ENCODE data around the gene NSRP1.

The NSRP1 gene

DNA sequence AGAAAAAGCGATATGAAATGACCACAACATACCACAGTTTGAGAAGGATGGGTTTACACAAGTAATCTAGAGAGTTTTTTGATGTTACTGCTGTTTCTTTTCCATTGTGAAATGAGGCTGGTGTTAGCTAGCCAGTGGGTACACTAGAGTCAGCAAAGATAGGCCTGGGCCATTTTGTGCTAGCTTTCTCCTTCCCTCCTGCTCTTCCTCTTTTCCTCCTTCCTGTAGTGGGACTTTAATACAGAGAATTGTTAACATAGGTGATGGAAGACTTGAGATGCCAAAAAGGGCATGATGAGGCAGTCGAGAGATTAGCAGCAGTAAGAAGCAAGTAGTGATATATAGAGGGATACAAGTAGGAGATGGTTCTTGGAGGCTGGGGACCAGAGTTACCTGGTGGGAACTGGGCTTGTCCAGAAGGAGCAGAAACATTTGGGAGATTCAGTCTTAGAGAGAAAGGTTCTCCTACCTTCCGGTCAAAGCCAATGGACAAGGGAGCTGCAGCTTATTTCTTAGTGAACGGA lies 7.7 kb downstream of the NSRP1 start:
- no peak for DNase-seq

DNA sequence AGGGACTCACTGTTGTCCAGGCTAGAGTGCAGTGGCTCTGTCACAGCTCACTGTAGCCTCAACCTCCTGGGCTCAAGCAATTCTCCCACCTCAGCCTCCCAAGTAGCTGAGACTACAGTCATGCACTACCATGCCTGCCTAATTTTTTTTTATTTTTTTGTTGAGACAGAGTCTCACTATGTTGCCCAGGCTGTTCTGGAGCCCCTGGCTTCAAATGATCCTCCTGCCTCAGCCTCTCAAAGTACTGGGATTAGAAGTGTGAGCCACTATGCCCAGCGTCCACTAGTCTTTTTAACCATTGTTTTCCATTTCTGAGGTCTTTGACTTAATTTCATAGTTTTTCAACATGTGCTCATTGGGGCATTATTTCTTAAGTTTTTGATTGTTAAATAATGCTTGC lies 13.5 kb downstream of the NSRP1 start:
- DNase-seq = no peak

DNA sequence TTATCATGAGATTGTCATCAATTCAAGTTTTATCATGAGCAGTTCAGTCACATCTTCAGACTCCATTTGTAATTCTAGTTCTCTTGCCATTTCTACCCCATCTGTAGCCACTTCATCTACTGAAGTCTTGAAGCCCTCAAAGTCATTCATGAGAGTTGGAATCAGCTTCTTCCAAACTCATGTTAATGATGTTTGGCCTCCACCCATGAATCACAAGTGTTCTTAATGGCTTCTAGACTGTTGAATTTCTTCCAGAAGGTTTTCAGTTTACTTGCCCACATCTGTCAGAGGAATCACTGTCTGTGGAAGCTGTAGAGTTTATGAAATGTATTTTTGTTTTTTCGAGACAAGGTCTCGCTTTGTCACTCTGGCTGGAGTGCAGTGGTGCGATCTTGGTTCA lies 16.0 kb downstream of the NSRP1 start:
- DNase-seq = no peak

DNA sequence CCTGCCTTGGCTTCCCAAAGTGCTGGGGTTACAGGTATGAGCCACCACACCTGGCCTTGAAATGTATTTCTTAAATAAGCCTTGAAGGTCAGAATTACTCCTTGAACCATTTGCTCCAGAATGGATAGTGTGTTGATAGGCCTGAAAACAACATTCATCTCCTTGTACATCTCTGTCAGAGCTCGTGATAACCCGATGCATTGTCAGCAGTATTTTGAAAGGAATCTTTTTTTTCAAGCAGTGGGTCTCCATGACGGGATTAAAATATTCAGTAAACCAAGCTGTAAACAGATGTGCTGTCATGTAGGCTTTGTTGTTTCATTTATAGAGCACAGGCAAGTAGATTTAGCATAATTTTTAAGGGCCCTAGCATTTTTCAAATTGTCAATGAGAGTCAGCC lies 16.6 kb downstream of the NSRP1 start:
- no peak for DNase-seq

DNA sequence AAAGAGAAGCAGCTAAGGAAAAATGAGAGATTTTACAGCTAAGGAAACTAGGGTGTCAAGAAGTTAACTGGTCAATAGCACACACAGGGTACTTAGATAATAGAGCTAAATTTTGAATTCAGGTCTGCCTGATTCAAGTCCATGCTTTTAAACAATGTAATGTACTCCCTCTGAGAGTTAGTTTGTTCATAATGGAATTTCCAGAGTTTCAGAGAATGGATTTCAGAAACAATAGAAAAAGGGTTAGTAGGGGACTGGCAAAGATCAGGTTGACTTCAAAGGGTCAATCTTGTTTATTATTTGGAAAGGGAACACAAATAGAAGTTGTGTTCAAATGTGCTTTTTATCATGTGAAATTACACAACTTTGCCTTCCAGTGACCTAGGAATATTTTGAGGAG lies 17.9 kb downstream of the NSRP1 start:
- DNase-seq = no peak

DNA sequence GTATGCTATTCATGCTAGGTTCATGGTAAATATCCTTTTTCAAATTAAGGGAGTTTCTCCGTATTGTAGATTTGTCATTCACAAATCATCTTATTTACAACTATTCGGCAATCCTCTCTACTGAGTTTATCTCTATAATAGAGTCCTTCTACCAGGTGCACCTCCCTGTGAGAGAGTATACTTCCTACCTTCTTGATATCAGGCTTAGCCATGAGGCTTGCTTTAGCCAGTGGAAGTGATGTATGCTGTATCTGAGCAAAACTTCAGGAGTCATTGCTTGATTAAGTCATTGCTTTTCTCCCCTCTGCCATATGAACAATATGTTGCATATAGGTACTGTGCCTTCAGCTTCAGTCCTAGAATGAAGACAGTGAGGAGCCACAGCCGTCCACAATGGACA lies 20.5 kb downstream of the NSRP1 start:
- no peak for DNase-seq

DNA sequence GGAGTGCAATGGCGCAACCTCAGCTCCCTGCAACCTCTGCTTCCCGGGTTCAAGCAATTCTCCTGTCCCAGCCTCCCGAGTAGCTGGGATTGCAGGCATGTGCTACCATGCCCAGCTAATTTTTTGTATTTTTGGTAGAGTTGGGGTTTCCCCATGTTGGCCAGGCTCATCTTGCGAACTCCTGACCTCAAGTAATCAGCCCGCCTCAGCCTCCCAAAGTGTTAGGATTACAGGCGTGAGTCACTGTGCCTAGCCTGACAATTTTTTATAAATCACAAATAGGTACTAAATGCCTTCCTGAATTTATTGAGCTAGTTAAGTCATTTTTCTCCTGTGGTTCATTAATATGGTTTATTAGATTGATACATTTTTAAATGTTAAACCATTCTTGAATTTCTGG lies 31.2 kb downstream of the NSRP1 start:
- peak in 1 of 2 donors; percentile 13 for DNase-seq

DNA sequence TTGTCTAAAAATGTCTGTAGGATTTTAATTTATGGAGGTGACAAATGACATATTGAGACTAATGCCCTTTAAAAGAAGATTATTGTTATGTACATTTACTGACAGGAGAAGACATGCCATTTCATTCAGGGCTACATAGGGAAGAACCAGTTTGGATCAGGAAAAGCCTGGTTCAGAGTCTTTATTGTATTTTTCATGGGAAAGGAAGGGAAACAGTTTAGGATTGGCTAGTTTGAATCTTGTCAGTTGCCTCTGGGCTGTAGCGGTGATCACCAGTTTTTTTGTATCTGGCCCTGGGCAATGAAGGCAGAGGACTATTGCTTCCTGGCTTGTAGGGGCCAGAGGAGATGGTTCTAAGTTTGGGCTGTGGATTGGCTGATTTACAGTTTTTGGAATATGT lies 31.8 kb downstream of the NSRP1 start:
- no peak for DNase-seq

DNA sequence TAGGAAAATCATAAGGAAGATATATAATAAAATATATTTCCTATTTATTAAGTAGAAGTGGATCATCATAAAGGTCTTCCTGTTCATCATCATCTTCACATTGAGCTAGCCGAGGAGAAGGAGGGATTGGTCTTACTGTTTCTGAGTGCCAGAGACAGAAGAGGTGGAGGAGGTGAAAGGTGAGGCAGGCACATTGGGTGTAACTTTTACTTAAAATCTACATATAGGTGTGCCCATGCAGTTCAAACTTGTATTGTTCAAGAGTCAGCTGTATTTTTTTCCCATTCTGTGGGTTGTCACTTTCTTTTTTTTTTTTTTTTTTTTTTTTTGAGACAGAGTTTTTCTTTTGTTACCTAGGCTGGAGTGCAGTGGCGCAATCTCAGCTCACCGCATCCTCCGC lies 34.9 kb downstream of the NSRP1 start:
- no peak for DNase-seq

DNA sequence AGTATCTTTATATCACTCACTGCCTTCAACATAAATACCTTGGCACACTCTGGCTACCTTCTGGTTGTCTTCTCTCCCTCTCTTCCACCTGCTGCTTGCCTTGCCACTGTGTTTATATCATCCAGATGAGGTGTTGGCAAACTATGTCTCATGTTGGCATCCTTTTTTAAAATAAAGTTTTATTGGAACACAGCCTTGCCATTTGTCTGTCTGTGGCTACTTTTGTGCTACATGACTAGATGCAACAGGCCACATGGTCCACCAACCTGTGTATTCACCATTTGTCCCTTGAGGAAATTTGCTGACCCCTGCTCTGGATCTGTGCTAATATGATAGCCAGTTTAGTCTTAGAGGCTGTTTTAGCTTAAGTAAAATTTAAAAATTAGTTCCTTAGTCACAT lies 36.8 kb downstream of the NSRP1 start:
- DNase-seq = no peak

DNA sequence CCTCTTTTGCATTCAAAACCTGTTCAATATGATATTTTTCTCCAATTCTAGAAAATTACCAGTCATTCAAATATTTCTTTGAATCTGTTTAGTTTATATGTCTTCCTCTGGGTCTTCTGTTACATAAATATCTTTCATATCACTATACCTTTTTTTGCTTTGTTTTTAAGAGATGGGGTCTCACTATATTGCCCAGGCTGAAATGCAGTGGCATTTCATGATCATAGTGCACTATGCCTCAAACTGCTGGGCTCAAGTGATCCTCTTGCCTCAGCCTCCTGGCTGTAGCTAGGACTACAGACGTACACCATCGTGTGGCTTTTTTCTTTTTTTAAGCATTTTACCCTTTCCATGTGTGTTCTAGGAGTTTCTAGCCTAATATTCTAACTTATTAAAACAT lies 38.8 kb downstream of the NSRP1 start:
- no peak for DNase-seq

DNA sequence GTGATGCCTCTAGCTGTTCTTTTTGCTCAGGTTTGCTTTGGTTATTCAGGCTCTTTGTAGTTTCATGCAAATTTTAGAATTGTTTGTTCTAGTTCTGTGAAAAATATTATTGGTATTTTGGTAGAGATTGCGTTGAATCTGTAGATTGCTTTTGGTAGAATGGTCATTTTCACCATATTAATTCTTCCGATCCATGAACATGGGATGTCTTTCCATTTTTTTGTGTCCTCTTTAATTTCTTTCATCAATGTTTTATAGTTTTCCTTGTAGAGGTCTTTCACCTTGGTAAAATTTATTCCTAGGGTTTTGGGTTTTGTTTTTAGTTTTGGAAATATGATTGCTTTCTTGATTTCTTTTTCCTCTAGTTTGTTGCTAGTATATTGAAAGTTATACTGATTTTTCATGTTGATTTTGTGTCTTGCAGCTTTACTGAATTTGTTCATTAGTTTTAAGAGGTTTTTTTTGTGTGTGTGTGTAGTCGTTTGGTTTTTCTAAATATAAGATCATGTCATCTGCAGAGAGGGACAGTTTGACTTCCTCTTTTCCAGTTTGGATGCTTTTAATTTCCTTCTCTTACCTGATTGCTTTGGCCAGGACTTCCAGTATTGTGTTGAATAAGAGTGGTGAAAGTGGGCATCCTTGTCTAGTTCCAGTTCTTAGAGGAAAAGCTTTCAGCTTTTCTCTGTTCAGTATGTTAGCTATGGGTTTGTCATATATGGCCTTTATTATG lies 42.4 kb downstream of the NSRP1 start:
- DNase-seq = no peak

DNA sequence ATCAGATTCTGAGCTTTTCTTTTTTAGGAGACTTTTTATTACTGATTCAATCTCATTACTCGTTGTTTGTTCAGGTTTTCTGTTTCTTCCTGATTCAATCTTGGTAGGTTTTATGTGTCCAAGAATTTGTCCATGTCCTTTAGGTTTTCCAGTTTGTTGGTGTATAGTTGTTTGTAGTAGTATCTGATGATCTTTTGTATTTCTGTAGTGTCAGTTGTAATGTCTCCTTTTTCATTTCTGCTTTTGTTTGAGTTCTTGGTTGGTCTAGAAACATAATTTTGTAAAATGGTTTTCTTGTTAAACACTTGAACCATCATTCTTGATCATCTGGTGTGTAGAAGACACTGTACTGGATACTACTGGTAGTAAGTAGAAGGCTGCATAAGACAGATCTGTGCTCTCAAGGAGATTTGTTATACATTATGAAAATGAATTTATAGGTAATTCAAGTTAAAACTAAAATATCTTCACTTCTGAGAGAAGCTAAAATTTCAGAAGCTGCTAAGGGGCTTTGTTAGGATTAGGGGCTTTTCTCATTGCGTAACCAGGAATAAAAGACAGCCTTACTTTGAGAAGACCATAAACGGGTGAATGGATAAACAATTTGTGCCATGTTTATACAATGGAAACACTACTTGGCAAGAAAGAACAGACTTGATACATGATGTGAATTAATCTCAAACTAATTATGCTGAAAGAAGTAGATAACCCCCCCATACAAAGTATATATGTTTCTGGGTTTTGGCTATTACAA lies 44.0 kb downstream of the NSRP1 start:
- DNase-seq = no peak

DNA sequence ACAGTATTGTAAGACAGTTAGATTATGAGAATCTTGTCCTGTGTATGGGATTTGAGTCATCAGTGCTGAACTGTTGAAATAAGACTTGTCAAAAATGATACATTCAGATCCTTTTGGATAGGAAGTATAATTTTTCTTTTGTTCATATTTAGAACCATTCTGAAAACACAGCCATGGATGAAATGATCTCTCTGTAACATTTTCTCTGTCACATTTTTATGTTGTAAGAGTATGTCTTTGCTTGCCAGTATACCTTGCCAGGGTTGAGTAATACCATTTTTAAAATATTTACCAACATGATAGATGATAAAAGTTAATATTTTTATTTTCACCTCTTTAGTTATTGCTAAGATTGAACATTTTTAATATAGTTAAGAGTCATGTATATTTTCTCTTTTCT lies 45.0 kb downstream of the NSRP1 start:
- DNase-seq = no peak

DNA sequence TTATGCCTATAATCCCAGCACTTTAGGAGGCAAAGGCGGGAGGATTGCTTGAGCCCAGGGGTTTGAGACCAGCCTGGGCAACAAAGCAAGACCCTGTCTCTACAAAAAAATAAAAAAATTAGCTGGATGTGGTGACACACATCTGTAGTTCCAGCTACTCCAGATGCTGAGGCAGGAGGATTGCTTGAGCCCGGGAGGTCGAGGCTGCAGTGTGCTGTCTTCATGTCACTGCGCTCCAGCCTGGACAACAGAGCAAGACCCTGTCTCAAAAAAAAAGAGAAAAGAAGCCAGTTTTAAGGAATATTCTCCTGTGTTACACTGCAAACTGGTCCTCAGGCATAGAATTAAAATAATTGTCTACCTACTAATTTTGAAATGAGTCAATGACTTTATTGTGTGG lies 47.9 kb downstream of the NSRP1 start:
- no peak for DNase-seq

DNA sequence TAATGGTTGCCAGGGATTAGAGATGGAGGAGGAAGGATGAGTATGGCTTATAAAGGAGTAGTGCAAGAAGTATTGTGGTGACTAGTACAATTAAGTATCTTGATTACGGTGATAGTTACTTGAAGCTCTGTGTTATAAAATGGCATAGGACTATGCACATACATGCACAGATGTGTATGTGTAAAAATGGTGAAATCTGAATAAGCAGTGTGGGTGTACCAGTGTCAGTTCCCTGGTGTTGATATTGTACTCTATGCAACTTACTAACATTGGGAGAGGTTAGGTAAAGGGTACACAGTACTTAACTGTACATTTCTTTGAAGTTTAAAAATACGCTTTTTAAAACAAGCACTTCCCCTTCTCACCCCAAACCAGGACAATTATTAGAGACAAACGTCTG lies 48.5 kb downstream of the NSRP1 start:
- DNase-seq = no peak

DNA sequence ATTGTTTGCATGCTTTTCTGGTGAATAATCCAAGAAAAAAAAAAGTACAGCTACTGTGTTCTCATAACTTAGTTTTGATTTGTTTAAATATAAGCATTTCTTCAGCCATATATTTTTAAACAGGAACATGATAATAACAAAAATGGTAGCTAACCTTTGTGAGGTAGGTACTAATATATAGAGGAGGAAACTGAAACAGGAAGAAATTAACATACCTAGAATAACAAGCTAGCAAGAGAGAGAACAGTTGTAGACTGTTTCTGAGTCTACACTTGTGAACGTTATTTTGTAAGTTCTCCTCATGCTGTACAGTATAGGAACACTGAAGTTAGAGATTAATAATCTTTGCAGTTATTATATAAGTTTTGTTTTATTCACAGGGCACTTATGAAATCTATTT lies 49.3 kb downstream of the NSRP1 start:
- no peak for DNase-seq

DNA sequence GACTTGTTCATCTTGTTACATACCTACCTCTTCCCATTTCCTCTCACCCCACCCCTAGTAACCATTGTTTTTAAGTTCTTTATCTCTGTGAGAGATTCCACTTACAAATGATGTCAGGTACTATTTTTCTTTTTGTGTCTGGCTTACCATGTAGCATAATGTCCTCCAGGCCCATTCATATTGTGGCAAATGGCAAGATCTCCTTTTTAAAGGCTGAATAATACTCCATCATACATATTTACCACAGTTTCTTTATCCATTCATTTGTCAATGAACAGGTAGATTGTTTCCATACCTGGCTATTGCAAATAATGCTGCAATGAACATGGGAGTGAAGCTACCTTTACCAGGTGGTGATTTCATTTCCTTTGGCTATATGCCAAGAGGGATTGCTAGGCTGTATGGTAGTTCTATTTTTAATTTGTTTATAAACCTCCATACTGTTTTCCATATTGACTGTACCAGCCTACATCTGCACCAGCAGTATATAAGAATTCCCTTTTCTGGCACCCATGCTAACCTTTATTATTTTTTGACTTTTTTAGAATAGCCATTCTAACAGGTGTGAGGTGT lies 53.9 kb downstream of the NSRP1 start:
- DNase-seq = no peak

DNA sequence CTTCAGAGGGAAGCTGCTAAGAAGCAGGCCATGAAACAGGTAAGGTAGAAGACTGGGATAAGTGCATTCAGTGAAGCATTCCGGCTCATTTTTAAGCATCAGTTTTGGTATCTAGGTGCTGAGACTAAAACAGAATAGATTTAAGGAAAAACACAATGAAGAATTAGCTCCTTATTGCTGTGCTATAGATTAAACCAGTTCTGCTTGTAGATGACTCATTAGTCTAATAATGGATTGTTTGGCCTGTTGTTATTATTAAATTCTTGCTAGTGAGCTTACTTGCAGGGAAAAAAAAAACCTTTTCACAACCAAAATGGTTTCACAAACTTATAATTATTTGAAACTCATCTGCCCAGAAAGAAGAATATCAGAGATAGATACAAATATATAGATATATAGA lies 55.9 kb downstream of the NSRP1 start:
- DNase-seq = no peak

DNA sequence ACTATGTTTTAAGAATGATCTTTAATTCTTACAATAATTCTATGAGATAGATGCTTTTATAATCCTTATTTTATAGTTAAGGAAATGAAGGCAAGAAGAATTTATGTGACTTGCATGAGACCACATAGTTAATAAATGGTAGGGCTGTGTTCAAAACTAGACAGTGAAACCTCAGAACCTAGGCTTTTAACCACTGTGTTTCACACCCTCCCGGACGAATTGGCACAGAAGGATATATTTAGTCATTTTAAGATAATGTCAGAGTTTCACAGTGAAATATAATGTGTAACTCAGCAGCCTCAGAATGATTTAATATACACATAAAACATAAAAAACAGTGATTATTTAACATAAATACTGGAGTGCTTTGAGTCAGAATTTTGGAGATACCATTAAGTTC lies 57.0 kb downstream of the NSRP1 start:
- DNase-seq = no peak

DNA sequence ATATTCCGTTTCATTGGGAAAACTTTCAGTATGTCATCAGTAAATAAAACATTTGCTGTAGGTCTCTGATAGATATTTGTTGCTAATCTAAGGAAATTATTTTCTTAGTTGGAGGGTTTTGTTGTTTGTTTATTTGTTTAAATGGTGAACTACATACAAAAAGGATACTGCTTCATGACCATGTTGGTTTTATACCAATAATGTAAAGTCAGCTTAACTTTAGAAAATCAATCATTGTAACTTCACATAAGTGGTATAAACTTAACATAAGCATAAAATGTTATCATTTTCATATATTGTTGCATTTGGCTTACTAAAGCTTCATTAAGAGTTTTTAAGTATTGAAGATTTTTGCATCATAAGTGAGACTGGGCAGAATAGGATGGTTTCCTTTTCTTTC lies 57.9 kb downstream of the NSRP1 start:
- DNase-seq = no peak

DNA sequence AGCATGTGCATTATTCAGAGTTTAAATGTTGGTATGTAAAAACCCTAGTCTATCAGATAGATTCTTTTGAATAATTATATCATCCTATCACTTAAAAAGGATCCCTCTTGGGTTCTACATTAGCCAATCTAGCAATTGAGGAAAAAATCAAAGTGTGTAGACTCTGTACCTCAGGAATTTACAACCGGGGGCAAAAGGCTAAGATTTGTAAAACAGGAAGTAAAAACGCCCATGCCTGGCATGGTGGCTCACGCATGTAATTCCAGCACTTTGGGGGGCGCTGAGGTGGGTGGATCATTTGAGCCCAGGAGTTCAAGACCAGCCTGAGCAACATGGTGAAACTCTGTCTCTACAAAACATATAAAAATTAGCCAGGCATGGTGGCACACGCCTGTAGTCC lies 60.2 kb downstream of the NSRP1 start:
- no peak for DNase-seq

DNA sequence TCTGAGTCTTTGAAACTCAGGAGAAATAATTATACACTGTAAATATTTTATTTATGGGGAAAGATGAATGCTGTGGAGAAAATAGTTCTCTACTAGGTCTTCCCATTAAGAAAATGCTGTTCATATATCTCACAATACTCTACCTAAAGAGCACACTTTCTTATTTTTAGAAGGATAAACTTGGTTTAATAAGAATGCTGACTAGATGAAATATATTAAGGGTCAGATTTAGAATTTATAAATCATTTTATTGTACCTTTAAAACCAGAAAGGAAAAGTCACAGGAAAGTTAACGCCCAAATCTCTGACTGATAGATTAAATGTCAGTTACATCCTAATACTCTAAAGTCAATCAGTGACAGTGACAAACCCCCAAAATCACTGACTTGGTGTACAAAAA lies 70.1 kb downstream of the NSRP1 start:
- no peak for DNase-seq

DNA sequence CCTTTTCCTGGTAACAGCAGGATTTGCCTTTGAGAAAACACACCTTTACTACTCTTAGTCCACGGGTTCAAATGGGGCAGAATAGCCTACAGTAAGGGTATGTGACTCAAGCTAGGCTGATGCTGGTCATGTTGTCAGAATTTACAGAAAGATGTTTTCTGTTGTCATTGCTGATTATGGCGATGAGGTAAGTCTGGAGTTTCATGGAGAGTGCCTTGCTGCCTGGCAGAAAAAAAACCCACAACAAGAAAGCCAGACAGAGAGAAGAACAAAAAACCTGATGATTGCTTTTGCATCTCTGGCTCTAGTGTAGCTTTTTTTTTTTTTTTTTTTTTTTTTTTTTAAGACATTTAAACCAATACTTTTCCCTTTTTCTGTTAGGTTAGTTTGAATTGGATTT lies 71.0 kb downstream of the NSRP1 start:
- DNase-seq = no peak
